Activated CD4-positive, alpha-beta memory T cell treated with anti-CD3 and anti-CD28 coated beads, Interleukin-2, amount 10 ng/mL, durations not matched to agents 7 days and 5 days (primary cell): ENCODE measurements around the gene PSMA7. TPM values are rescaled to one million over a fixed set of nuclear protein-coding genes. Genes with fewer than 3 reads are reported as not detected.

Experiments used
- CTCF ChIA-PET: fragments of 350-600 bp; sonication (Branson Sonifier 250); formaldehyde crosslinking; loops from one replicate; lab custom pipeline; 2021; ENCODE audit warnings: antibody characterized with exemption, inconsistent platforms; lab: Charles Lee
- POLR2A ChIA-PET: fragments of 350-600 bp; sonication (Branson Sonifier 250); formaldehyde crosslinking; loops from one replicate; lab custom pipeline; 2021; ENCODE audit warnings: antibody characterized with exemption; lab: Charles Lee
- DNase-seq: peaks from one replicate; pipeline ENCODE4 v3.0.0-alpha.2; 2020
- H3K27ac Mint-ChIP-seq: one replicate; pipeline ENCODE4 v1.8.0; 2021; ENCODE audit warnings: mild to moderate bottlenecking, mixed read lengths
- H3K27me3 Mint-ChIP-seq: one replicate; pipeline ENCODE4 v1.8.0; 2021; ENCODE audit warnings: mixed read lengths
- H3K36me3 Mint-ChIP-seq: one replicate; pipeline ENCODE4 v1.8.0; 2021; ENCODE audit warnings: low read depth, mixed read lengths
- H3K4me1 Mint-ChIP-seq: one replicate; pipeline ENCODE4 v1.8.0; 2021; ENCODE audit warnings: mixed read lengths
- H3K4me3 Mint-ChIP-seq: one replicate; pipeline ENCODE4 v1.8.0; 2021; ENCODE audit warnings: mild to moderate bottlenecking, mixed read lengths
- H3K9me3 Mint-ChIP-seq: one replicate; pipeline ENCODE4 v1.8.0; 2021; ENCODE audit warnings: mixed read lengths
- total RNA-seq, 2 experiments: library from RNA; stranded (reverse); gene quantifications; one replicate each; pipeline ENCODE4 v1.2.3, GENCODE V29; 2021

PSMA7 gene
- total RNA-seq = 100 to 1,000 TPM; 243 to 246 TPM

- Mint-ChIP-seq H3K36me3 (peaks cover 43% of the 10 kb centered on the region), H3K4me3 (peak within 1 kb of the TSS; percentile 89), H3K27ac (peak within 1 kb of the TSS; percentile 90), H3K27me3 (no peaks in the 10 kb centered on the region), H3K9me3 (no peaks in the 10 kb centered on the region), H3K4me1 (peaks cover 50% of the 10 kb centered on the region)
- ChIA-PET CTCF (interaction anchor here (1.1 kb wide), 1 partner anchor 10 kb away, joined by 3 read pairs; no protein-coding TSS in a partner anchor), POLR2A (interaction anchor here (0.7 to 4.4 kb wide), 5 partner anchors 14 to 159 kb away, joined by 3 to 60 read pairs (median 21); partner anchors contain the start of genes ADRM1, LSM14B, MTG2 and TAF4)
- peak; percentile 87 for DNase-seq
Measured at GRCh38 chr20:62143081-62143956, at the start of gene PSMA7, which contains the start of gene SS18L1. TSS of gene PSMA7 (minus strand) at chr20:62143394. CDS start at chr20:62143303, 91 bp downstream. TSS of gene SS18L1 (plus strand) at chr20:62143769. CDS start at chr20:62143821, 52 bp downstream.

DNA sequence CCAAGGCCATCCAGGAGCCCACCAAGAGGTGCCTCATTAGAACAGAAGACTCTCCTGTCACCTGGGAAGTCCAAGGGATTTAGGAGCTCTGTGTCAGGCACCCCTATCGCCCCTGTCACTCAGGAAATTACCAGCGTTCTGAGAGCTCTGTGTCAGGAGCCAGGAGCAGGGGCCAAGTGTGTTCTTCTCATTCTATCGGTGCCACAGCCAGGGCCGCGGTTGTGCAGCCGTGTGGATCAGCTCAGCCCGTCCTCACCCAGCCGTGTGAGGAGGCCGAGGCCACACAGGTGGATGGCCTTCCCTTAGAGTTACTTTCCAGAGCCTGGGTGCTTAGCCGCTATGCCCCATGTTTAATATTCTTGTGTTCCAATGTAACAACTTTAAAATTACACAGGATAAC lies 49.4 kb upstream of the PSMA7 start:
- Mint-ChIP-seq H3K4me3 (no peak overlapping the region), H3K27ac (no peak overlapping the region), H3K27me3 (no peaks in the 10 kb centered on the region), H3K36me3 (peaks cover 5% of the 10 kb centered on the region), H3K4me1 (peaks cover 1% of the 10 kb centered on the region), H3K9me3 (no peaks in the 10 kb centered on the region)
- ChIA-PET CTCF (no interaction called here), POLR2A (no interaction called here)
- DNase-seq = no peak

DNA sequence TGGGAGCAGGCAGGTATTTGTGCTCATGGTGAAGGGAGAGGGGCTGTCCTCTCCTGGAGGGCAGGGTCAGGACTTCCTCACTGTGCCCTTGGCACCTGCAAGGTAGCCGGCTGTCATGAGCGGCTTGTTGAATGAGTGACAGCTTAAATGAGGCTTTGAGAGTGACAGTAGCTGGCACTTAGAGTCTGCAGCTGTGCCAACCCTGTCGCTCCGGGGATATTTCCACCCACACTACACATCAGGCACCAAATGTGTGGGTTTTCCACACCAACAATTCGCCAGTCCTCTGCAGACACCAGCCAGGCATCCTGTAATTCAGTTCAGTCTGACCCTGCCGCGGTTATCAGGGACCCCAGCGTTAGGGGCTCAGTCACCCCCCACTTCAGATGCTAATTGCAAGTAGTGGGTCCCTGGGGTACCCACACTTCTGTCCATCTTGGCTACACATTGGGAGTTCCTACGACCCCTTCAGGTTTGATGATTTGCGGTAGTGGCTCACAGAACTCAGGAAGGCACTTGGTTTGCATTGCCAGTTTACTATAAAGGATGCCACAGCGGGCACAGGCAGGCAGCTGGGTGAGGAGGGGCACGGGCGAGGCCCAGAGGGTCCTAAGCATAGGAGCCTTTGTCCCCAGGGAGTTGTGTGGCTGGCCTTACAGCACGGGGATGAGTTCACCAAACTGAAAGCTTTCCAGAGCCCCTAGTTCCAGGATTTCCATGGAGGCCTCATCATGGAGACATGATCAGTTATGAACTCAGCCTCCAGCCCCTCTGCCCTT lies 48.8 kb upstream of the PSMA7 start:
- H3K4me1 Mint-ChIP-seq = peaks cover 6% of the 10 kb centered on the region
- no peak overlapping the region for H3K27ac Mint-ChIP-seq
- ChIA-PET POLR2A (no interaction called here), CTCF (no interaction called here)
- H3K4me3 Mint-ChIP-seq = no peak overlapping the region
- peaks cover 5% of the 10 kb centered on the region for H3K36me3 Mint-ChIP-seq
- DNase-seq = no peak
- no peaks in the 10 kb centered on the region for H3K27me3 Mint-ChIP-seq
- H3K9me3 Mint-ChIP-seq = no peaks in the 10 kb centered on the region

DNA sequence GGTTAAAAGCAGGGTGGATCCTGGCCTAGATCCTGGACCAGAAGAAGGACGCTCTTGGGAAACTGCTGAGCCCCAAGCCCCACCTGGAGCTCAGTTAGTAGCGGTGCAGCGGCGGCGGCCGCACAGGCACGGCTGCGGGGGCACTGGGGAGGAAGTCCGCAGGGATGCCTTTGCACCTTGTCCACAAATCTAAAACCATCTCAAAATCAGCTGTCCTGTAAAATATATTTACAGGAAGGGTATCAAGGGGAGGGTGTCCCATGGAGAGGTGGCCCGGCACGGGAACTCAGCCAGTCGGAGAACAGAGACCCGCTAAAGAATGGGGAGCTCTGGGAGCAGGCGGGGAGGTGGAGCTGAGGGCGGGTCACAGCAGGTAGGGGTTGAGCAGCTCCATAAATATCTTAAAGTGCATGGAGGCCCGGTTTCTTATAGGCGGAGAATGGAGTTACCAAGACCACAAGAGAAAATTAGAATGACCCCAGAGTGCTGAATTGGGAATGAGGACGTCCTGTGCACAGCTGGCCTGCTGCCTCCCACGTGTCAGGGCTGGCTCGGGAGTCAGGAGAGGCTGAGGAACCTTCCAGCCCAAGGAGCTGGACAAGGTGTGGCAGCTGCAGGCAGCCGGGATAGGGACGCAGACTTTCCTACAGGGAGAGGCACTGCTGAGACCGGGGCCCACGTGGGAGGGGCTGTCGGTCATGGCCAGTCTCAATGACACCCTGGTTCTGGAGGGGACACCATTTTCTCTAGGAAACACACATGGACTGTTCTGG lies 47.6 kb upstream of the PSMA7 start:
- CTCF ChIA-PET = no interaction called here
- POLR2A ChIA-PET = no interaction called here
- no peak overlapping the region for H3K27ac Mint-ChIP-seq
- peaks cover 5% of the 10 kb centered on the region for H3K36me3 Mint-ChIP-seq
- DNase-seq = no peak
- H3K9me3 Mint-ChIP-seq = no peaks in the 10 kb centered on the region
- H3K4me3 Mint-ChIP-seq = no peak overlapping the region
- H3K27me3 Mint-ChIP-seq = no peaks in the 10 kb centered on the region
- H3K4me1 Mint-ChIP-seq = peaks cover 12% of the 10 kb centered on the region

DNA sequence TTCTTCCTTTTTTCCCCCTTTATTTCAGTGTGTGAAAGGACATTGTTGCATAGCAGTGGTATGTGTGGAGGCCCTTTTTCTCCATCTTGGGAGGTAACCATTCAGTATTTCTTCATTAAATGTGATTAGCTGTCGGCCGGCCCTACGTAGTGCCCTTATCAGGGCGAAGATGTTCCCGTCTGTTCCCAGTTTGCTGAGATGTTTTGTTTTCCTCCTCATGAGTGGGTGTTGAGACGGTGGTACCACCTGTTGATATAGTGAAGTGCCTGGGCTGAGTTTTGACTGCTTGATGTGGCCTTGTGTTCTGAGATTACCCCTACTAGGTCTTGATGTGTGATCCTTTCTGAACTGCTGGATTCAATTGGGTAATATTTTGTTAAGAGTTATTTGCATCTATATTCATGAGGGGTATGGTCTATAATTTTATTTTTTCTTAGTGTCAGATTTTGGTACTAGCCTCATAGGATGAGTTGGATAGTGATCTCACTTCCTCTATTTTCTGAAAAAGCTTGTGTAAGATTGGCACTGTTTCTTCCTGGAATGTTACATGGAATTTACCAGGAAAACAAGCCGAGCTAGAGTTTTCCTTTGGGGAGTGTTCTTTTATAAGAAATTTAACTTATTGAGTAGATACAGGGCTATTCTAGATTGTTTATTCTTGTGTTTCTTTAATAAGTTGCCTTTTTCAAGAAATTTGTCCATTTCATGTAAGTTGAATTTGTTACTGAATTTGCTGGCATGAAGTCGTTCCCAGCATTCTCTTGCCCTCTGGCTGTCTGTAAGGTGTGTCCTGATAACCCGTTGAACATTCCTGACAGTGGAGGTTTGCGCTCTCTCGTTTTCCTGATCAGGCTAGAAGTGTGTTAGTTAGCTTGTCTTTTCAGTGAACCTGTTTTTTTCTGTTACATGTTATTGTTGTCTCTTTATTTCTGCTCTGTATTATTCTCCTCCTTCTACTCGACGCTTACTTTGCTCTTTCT lies 44.0 kb upstream of the PSMA7 start:
- ChIA-PET CTCF (interaction anchor here (0.7 to 0.9 kb wide), 2 partner anchors 9 kb away, joined by 3 read pairs; no protein-coding TSS in a partner anchor), POLR2A (no interaction called here)
- Mint-ChIP-seq H3K9me3 (no peaks in the 10 kb centered on the region), H3K27me3 (no peaks in the 10 kb centered on the region), H3K27ac (no peak overlapping the region), H3K4me3 (no peak overlapping the region), H3K36me3 (no peaks in the 10 kb centered on the region), H3K4me1 (peaks cover 32% of the 10 kb centered on the region)
- DNase-seq = no peak

GRCh38 chr20:62186096-62186426 lies 42.9 kb upstream of the PSMA7 start:
- Mint-ChIP-seq H3K4me3 (no peak overlapping the region), H3K4me1 (peaks cover 39% of the 10 kb centered on the region), H3K27me3 (no peaks in the 10 kb centered on the region), H3K27ac (no peak overlapping the region), H3K9me3 (no peaks in the 10 kb centered on the region), H3K36me3 (peaks cover 5% of the 10 kb centered on the region)
- CTCF ChIA-PET = interaction anchor here (0.9 kb wide), 1 partner anchor 10 kb away, joined by 3 read pairs; no protein-coding TSS in a partner anchor
- POLR2A ChIA-PET = no interaction called here
- no peak for DNase-seq

DNA sequence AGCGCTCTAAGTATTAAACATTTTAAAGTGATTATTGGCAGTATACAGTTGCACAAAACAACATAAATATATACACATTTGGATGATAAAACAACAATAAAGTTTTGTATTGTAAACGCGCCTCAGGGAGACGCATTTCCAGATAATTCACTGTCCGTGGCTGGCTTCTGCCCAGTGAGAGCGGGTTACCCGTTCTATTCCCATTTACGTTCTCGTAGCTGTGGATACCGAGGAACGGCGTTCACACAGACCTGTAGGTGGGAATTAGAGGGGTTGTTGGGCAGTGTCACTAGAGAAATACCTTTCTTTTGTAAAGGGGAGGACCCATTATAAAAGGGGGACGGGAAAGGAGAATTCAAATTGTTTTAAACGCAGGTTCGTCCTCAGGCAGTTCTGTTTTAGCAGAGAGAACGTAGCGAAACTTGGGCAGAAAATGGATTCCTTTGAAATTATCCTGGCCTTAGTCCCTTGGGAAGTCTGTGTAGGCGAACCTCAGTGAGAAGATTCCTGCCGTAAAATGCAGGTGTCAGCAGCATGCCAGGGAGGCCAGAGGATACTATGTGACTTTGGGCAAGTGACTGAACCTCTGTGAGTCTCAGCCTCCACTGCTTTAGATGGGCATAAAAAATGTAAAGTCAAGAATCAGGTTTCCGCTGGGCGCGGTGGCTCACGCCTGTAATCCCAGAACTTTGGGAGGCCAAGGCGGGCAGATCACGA lies 40.4 kb upstream of the PSMA7 start:
- Mint-ChIP-seq H3K27me3 (no peaks in the 10 kb centered on the region), H3K4me1 (peaks cover 39% of the 10 kb centered on the region), H3K4me3 (peak overlapping the region; percentile 92), H3K9me3 (no peaks in the 10 kb centered on the region), H3K27ac (peak overlapping the region; percentile 79), H3K36me3 (peaks cover 8% of the 10 kb centered on the region)
- DNase-seq = no peak
- CTCF ChIA-PET = no interaction called here
- POLR2A ChIA-PET = interaction anchor here (0.8 to 2.6 kb wide), 4 partner anchors 41 to 117 kb away, joined by 3 to 21 read pairs (median 8); partner anchors contain the start of genes LSM14B, PSMA7 and SS18L1

- CTCF ChIA-PET = no interaction called here
Measured at GRCh38 chr20:62182469-62183425, 39.6 kb upstream of the PSMA7 start, which contains the start of gene MTG2. TSS of gene MTG2 (plus strand) at chr20:62183028. CDS start at chr20:62193421, 10,393 bp downstream.

GRCh38 chr20:62181808-62182207 lies 38.6 kb upstream of the PSMA7 start:
- H3K27me3 Mint-ChIP-seq = no peaks in the 10 kb centered on the region
- H3K4me3 Mint-ChIP-seq = peak overlapping the region; percentile 92
- POLR2A ChIA-PET = interaction anchor here (0.8 to 2.6 kb wide), 3 partner anchors 39 to 119 kb away, joined by 3 to 21 read pairs (median 12); partner anchors contain the start of genes PSMA7 and SS18L1

More at GRCh38 chr20:62182469-62183425, 39.6 kb upstream of the PSMA7 start, which contains the start of gene MTG2:
- Mint-ChIP-seq H3K4me3 (peak within 1 kb of the TSS; percentile 92), H3K27ac (peak within 1 kb of the TSS; percentile 88), H3K4me1 (peaks cover 38% of the 10 kb centered on the region), H3K36me3 (peaks cover 8% of the 10 kb centered on the region), H3K27me3 (no peaks in the 10 kb centered on the region), H3K9me3 (no peaks in the 10 kb centered on the region)
- POLR2A ChIA-PET = interaction anchor here (0.7 to 2.6 kb wide), 5 partner anchors 40 to 116 kb away, joined by 3 to 21 read pairs (median 4); partner anchors contain the start of genes LSM14B, PSMA7 and SS18L1
- peak; percentile 95 for DNase-seq

GRCh38 chr20:62179162-62179504 lies 35.9 kb upstream of the PSMA7 start:
- no peaks in the 10 kb centered on the region for H3K27me3 Mint-ChIP-seq
- peaks cover 17% of the 10 kb centered on the region for H3K4me1 Mint-ChIP-seq
- no peak for DNase-seq
- CTCF ChIA-PET = no interaction called here
- no peak overlapping the region for H3K4me3 Mint-ChIP-seq
- no peaks in the 10 kb centered on the region for H3K9me3 Mint-ChIP-seq
- POLR2A ChIA-PET = no interaction called here
- no peak overlapping the region for H3K27ac Mint-ChIP-seq
- peaks cover 9% of the 10 kb centered on the region for H3K36me3 Mint-ChIP-seq

More at GRCh38 chr20:62181808-62182207, 38.6 kb upstream of the PSMA7 start:
- peaks cover 8% of the 10 kb centered on the region for H3K36me3 Mint-ChIP-seq
- H3K4me1 Mint-ChIP-seq = peaks cover 31% of the 10 kb centered on the region
- H3K9me3 Mint-ChIP-seq = no peaks in the 10 kb centered on the region
- DNase-seq = no peak
- CTCF ChIA-PET = no interaction called here
- peak overlapping the region; percentile 88 for H3K27ac Mint-ChIP-seq
